Measurements from ENCODE around the gene ATP9B. TPM values are rescaled to one million over a fixed set of nuclear protein-coding genes. Genes with fewer than 3 reads are reported as not detected.

Gene ATP9B
- polyA plus RNA-seq, 4 donors: 4.3 to 19.6 (median 12.2) TPM

DNA sequence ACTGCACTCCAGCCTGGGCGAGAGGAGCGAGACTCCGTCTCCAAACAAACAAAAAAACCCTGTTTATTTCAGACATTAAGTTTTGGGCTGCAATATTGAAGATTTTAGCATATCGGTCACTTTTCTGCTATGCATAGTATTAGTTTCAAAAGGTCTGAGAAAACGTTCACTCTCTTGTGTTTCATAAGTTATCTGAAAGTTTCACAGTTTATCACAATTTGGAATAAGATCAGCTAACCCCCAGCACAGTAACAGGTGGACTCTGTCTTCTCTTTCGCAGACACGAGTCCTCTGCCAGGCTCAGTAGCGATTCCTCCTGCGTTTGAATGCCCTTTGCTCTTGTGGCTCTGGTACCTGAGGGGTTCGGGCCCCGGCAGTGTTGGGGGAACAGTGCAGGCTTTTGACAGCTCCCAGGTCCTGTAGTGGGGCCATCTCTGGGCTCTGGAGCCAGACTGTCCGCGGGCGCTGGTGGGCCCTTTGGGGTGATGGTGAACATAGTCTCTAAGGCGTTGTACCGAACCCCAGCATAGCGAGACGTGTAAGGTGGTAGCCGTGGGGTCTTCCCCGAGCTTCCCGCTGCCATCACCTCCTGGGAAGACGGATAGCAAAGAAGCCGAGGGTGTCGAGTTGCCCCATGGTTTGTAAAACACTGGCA, 347.0 kb downstream of the ATP9B start:
- WGBS, 3 donors: 85 to 89% (median 85%) methylated on average over 24 of the region's 24 CpGs
- Histone ChIP-seq H3K9me3 (ENCODE audit: control insufficient read depth in 2 of 2, insufficient read depth in 1 of 2, low read depth in 1 of 2, low read length in 1 of 2) (no peaks in the 10 kb centered on the region), H3K4me3 (ENCODE audit: low read depth in 1 of 3, low read length in 3 of 3) (no peak overlapping the region), H3K27me3 (ENCODE audit: control insufficient read depth in 3 of 3, insufficient read depth in 3 of 3, low read length in 3 of 3) (no peaks in the 10 kb centered on the region), H3K4me1 (ENCODE audit: control insufficient read depth in 3 of 3, insufficient read depth in 2 of 3, low read depth in 1 of 3, low read length in 2 of 3) (no peaks in the 10 kb centered on the region), H3K27ac (ENCODE audit: low read depth in 1 of 3, low read length in 2 of 3) (no peak overlapping the region), H3K36me3 (ENCODE audit: control insufficient read depth in 3 of 3, insufficient read depth in 2 of 3, low read depth in 1 of 3, low read length in 3 of 3) (peaks cover 0 to 18% (median 0%) of the 10 kb centered on the region in 3 donors)
- FAIRE-seq (no peak), DNase-seq (no peak)

DNA sequence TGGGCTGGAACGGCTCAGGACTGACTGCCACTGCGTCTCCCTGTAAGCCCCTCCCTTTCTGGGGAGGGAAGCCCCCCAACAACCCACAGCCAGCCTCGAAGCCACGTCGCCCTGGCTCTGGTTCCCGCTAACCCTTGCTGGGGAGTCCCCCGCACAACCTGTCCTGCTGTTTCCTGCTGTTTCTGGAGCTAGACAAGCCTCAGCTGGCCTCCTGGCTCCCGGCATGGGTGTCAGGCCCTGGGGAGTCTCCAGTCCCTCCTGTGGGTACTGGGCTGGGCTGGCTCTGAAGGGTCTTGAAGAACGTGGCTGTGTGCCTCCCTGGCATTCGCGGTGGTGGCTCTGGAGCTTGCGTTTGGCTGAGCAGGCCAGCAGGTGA, 347.5 kb downstream of the ATP9B start:
- no peak overlapping the region for H3K4me3 ChIP-seq (ENCODE audit: low read depth in 1 of 3, low read length in 3 of 3)
- no peaks in the 10 kb centered on the region for H3K27me3 ChIP-seq (ENCODE audit: control insufficient read depth in 3 of 3, insufficient read depth in 3 of 3, low read length in 3 of 3)
- DNase-seq: no peak
- FAIRE-seq: no peak
- no peak overlapping the region for H3K27ac ChIP-seq (ENCODE audit: low read depth in 1 of 3, low read length in 2 of 3)
- H3K9me3 ChIP-seq (ENCODE audit: control insufficient read depth in 2 of 2, insufficient read depth in 1 of 2, low read depth in 1 of 2, low read length in 1 of 2): no peaks in the 10 kb centered on the region
- H3K36me3 ChIP-seq (ENCODE audit: control insufficient read depth in 3 of 3, insufficient read depth in 2 of 3, low read depth in 1 of 3, low read length in 3 of 3): peaks cover 0 to 22% (median 0%) of the 10 kb centered on the region in 3 donors
- H3K4me1 ChIP-seq (ENCODE audit: control insufficient read depth in 3 of 3, insufficient read depth in 2 of 3, low read depth in 1 of 3, low read length in 2 of 3): no peaks in the 10 kb centered on the region
- 80 to 86% (median 85%) methylated on average over 12 of the region's 12 CpGs for WGBS, 3 donors

- no peak for FAIRE-seq
- no peaks in the 10 kb centered on the region for H3K9me3 ChIP-seq (ENCODE audit: control insufficient read depth in 2 of 2, insufficient read depth in 1 of 2, low read depth in 1 of 2, low read length in 1 of 2)
- peaks cover 0 to 18% (median 0%) of the 10 kb centered on the region in 3 donors for H3K36me3 ChIP-seq (ENCODE audit: control insufficient read depth in 3 of 3, insufficient read depth in 2 of 3, low read depth in 1 of 3, low read length in 3 of 3)
- H3K27me3 ChIP-seq (ENCODE audit: control insufficient read depth in 3 of 3, insufficient read depth in 3 of 3, low read length in 3 of 3): no peaks in the 10 kb centered on the region
- DNase-seq: no peak
- no peak overlapping the region for H3K27ac ChIP-seq (ENCODE audit: low read depth in 1 of 3, low read length in 2 of 3)
- WGBS, 3 donors: 89 to 96% (median 93%) methylated on average over 19 of the region's 19 CpGs
- H3K4me1 ChIP-seq (ENCODE audit: control insufficient read depth in 3 of 3, insufficient read depth in 2 of 3, low read depth in 1 of 3, low read length in 2 of 3): no peaks in the 10 kb centered on the region
- no peak overlapping the region for H3K4me3 ChIP-seq (ENCODE audit: low read depth in 1 of 3, low read length in 3 of 3)
Observed at GRCh38 chr18:79418236-79418635, 349.0 kb downstream of the ATP9B start.

GRCh38 chr18:79418642-79419041, 349.4 kb downstream of the ATP9B start:
- Histone ChIP-seq H3K27ac (ENCODE audit: low read depth in 1 of 3, low read length in 2 of 3) (no peak overlapping the region), H3K4me1 (ENCODE audit: control insufficient read depth in 3 of 3, insufficient read depth in 2 of 3, low read depth in 1 of 3, low read length in 2 of 3) (no peaks in the 10 kb centered on the region), H3K27me3 (ENCODE audit: control insufficient read depth in 3 of 3, insufficient read depth in 3 of 3, low read length in 3 of 3) (no peaks in the 10 kb centered on the region), H3K9me3 (ENCODE audit: control insufficient read depth in 2 of 2, insufficient read depth in 1 of 2, low read depth in 1 of 2, low read length in 1 of 2) (no peaks in the 10 kb centered on the region), H3K4me3 (ENCODE audit: low read depth in 1 of 3, low read length in 3 of 3) (no peak overlapping the region), H3K36me3 (ENCODE audit: control insufficient read depth in 3 of 3, insufficient read depth in 2 of 3, low read depth in 1 of 3, low read length in 3 of 3) (peaks cover 0 to 15% (median 0%) of the 10 kb centered on the region in 3 donors)
- FAIRE-seq (no peak), DNase-seq (no peak)
- WGBS, 3 donors: 68 to 82% (median 74%) methylated on average over 11 of the region's 11 CpGs

GRCh38 chr18:79420033-79420745, 351.0 kb downstream of the ATP9B start:
- Histone ChIP-seq H3K27ac (ENCODE audit: low read depth in 1 of 3, low read length in 2 of 3) (no peak overlapping the region), H3K27me3 (ENCODE audit: control insufficient read depth in 3 of 3, insufficient read depth in 3 of 3, low read length in 3 of 3) (no peaks in the 10 kb centered on the region), H3K4me1 (ENCODE audit: control insufficient read depth in 3 of 3, insufficient read depth in 2 of 3, low read depth in 1 of 3, low read length in 2 of 3) (no peaks in the 10 kb centered on the region), H3K9me3 (ENCODE audit: control insufficient read depth in 2 of 2, insufficient read depth in 1 of 2, low read depth in 1 of 2, low read length in 1 of 2) (no peaks in the 10 kb centered on the region), H3K36me3 (ENCODE audit: control insufficient read depth in 3 of 3, insufficient read depth in 2 of 3, low read depth in 1 of 3, low read length in 3 of 3) (peaks cover 0 to 12% (median 0%) of the 10 kb centered on the region in 3 donors), H3K4me3 (ENCODE audit: low read depth in 1 of 3, low read length in 3 of 3) (no peak overlapping the region)
- 90 to 92% (median 92%) methylated on average over 48 of the region's 48 CpGs for WGBS, 3 donors
- no peak for FAIRE-seq
- no peak for DNase-seq

- no peaks in the 10 kb centered on the region for H3K9me3 ChIP-seq (ENCODE audit: control insufficient read depth in 2 of 2, insufficient read depth in 1 of 2, low read depth in 1 of 2, low read length in 1 of 2)
- H3K27me3 ChIP-seq (ENCODE audit: control insufficient read depth in 3 of 3, insufficient read depth in 3 of 3, low read length in 3 of 3): no peaks in the 10 kb centered on the region
- H3K27ac ChIP-seq (ENCODE audit: low read depth in 1 of 3, low read length in 2 of 3): no peak overlapping the region
- no peak overlapping the region for H3K4me3 ChIP-seq (ENCODE audit: low read depth in 1 of 3, low read length in 3 of 3)
- 82 to 88% (median 88%) methylated on average over 26 of the region's 26 CpGs for WGBS, 3 donors
- peaks cover 0 to 12% (median 0%) of the 10 kb centered on the region in 3 donors for H3K36me3 ChIP-seq (ENCODE audit: control insufficient read depth in 3 of 3, insufficient read depth in 2 of 3, low read depth in 1 of 3, low read length in 3 of 3)
- FAIRE-seq: no peak
- H3K4me1 ChIP-seq (ENCODE audit: control insufficient read depth in 3 of 3, insufficient read depth in 2 of 3, low read depth in 1 of 3, low read length in 2 of 3): no peaks in the 10 kb centered on the region
- no peak for DNase-seq
Observed at GRCh38 chr18:79421275-79421857, 352.2 kb downstream of the ATP9B start.

GRCh38 chr18:79422022-79422782, 353.0 kb downstream of the ATP9B start:
- H3K36me3 ChIP-seq (ENCODE audit: control insufficient read depth in 3 of 3, insufficient read depth in 2 of 3, low read depth in 1 of 3, low read length in 3 of 3): peaks cover 0 to 9% (median 0%) of the 10 kb centered on the region in 3 donors
- no peaks in the 10 kb centered on the region for H3K4me1 ChIP-seq (ENCODE audit: control insufficient read depth in 3 of 3, insufficient read depth in 2 of 3, low read depth in 1 of 3, low read length in 2 of 3)
- DNase-seq: no peak
- no peaks in the 10 kb centered on the region for H3K9me3 ChIP-seq (ENCODE audit: control insufficient read depth in 2 of 2, insufficient read depth in 1 of 2, low read depth in 1 of 2, low read length in 1 of 2)
- H3K27ac ChIP-seq (ENCODE audit: low read depth in 1 of 3, low read length in 2 of 3): no peak overlapping the region
- no peaks in the 10 kb centered on the region for H3K27me3 ChIP-seq (ENCODE audit: control insufficient read depth in 3 of 3, insufficient read depth in 3 of 3, low read length in 3 of 3)
- H3K4me3 ChIP-seq (ENCODE audit: low read depth in 1 of 3, low read length in 3 of 3): no peak overlapping the region
- 75 to 80% (median 80%) methylated on average over 19 to 24 of the region's 24 CpGs for WGBS, 3 donors
- no peak for FAIRE-seq

GRCh38 chr18:79422783-79423165, 353.6 kb downstream of the ATP9B start:
- WGBS, 3 donors: 88 to 91% (median 88%) methylated on average over 12 of the region's 12 CpGs
- Histone ChIP-seq H3K27me3 (ENCODE audit: control insufficient read depth in 3 of 3, insufficient read depth in 3 of 3, low read length in 3 of 3) (no peaks in the 10 kb centered on the region), H3K4me3 (ENCODE audit: low read depth in 1 of 3, low read length in 3 of 3) (no peak overlapping the region), H3K36me3 (ENCODE audit: control insufficient read depth in 3 of 3, insufficient read depth in 2 of 3, low read depth in 1 of 3, low read length in 3 of 3) (peaks cover 0 to 9% (median 0%) of the 10 kb centered on the region in 3 donors), H3K9me3 (ENCODE audit: control insufficient read depth in 2 of 2, insufficient read depth in 1 of 2, low read depth in 1 of 2, low read length in 1 of 2) (no peaks in the 10 kb centered on the region), H3K4me1 (ENCODE audit: control insufficient read depth in 3 of 3, insufficient read depth in 2 of 3, low read depth in 1 of 3, low read length in 2 of 3) (no peaks in the 10 kb centered on the region), H3K27ac (ENCODE audit: low read depth in 1 of 3, low read length in 2 of 3) (no peak overlapping the region)
- DNase-seq (no peak), FAIRE-seq (no peak)

Data from small intestine (tissue), 7 donors.